Calu3 (cell line): ENCODE data around the gene OPHN1. TPM values are rescaled to one million over a fixed set of nuclear protein-coding genes. Genes with fewer than 3 reads are reported as not detected.

Experiments used
- BruUV-seq: library from RNA; stranded (reverse); fragments of 400-500 nt; replicated peaks from 2 replicates; lab custom pipeline; 2021; lab: Mats Ljungman, UMichigan
- CTCF ChIA-PET: fragments of 300-600 bp; sonication (Branson Sonifier 250); formaldehyde crosslinking; loops from one replicate; lab custom pipeline; 2022; ENCODE audit warnings: antibody characterized with exemption; lab: Charles Lee
- DNase-seq: peaks from one replicate; pipeline ENCODE4 v3.0.0; 2022
- H3K27ac Mint-ChIP-seq: one replicate; pipeline ENCODE4 v1.8.0; 2022; ENCODE audit warnings: mixed read lengths; ENCODE audit not compliant: unreplicated experiment
- H3K27me3 Mint-ChIP-seq: one replicate; pipeline ENCODE4 v1.8.0; 2022; ENCODE audit warnings: mixed read lengths; ENCODE audit not compliant: unreplicated experiment
- H3K36me3 Mint-ChIP-seq: one replicate; pipeline ENCODE4 v1.8.0; 2022; ENCODE audit warnings: mild to moderate bottlenecking, moderate library complexity, mixed read lengths; ENCODE audit not compliant: insufficient read depth, unreplicated experiment
- H3K4me1 Mint-ChIP-seq: one replicate; pipeline ENCODE4 v1.8.0; 2022; ENCODE audit warnings: mild to moderate bottlenecking, low read depth, mixed read lengths; ENCODE audit not compliant: unreplicated experiment
- H3K4me3 Mint-ChIP-seq: one replicate; pipeline ENCODE4 v1.8.0; 2022; ENCODE audit warnings: mild to moderate bottlenecking, low read depth, moderate library complexity, mixed read lengths; ENCODE audit not compliant: unreplicated experiment
- H3K9me3 Mint-ChIP-seq: one replicate; pipeline ENCODE4 v1.8.0; 2022; ENCODE audit warnings: low read depth, mixed read lengths; ENCODE audit not compliant: unreplicated experiment
- CTCF ChIP-seq: fragments of 200-600 bp; IDR thresholded peaks from one replicate; pipeline ENCODE4 v1.8.0; 2022; ENCODE audit warnings: antibody characterized with exemption; ENCODE audit not compliant: unreplicated experiment
- intact Hi-C: fragments of 100-400 bp; cut with micrococcal nuclease; formaldehyde crosslinking; loops from one replicate; pipeline ENCODE4 v1.10.0; 2022; ENCODE audit not compliant: unreplicated experiment
- total RNA-seq: library from RNA; stranded (reverse); gene quantifications from 2 replicates; pipeline ENCODE4 v1.2.3, GENCODE V29; 2022

The OPHN1 gene
- total RNA-seq, 1 experiment from 2014 or later: 13.1 TPM

- H3K36me3 Mint-ChIP-seq: no peaks in the 10 kb centered on the region
- intact Hi-C loops: no loop called here
- H3K27me3 Mint-ChIP-seq: no peaks in the 10 kb centered on the region
- no peak overlapping the region for H3K4me3 Mint-ChIP-seq
- BruUV-seq: no TSS peak
- no peak for DNase-seq
- no peak overlapping the region for H3K27ac Mint-ChIP-seq
- H3K9me3 Mint-ChIP-seq: no peaks in the 10 kb centered on the region
- TF ChIP-seq CTCF: no peak
- H3K4me1 Mint-ChIP-seq: no peaks in the 10 kb centered on the region
- CTCF ChIA-PET: no interaction called here
Observed at GRCh38 chrX:68177542-68177941, 255.8 kb downstream of the OPHN1 start.

- CTCF ChIA-PET: no interaction called here
- H3K27ac Mint-ChIP-seq: no peak overlapping the region
- no peak for TF ChIP-seq CTCF
Observed at GRCh38 chrX:68175562-68175961, 257.7 kb downstream of the OPHN1 start.

GRCh38 chrX:68163441-68163840, 269.9 kb downstream of the OPHN1 start:
- no peak for DNase-seq
- CTCF ChIA-PET: no interaction called here
- intact Hi-C loops: no loop called here
- no peaks in the 10 kb centered on the region for H3K9me3 Mint-ChIP-seq
- no peaks in the 10 kb centered on the region for H3K4me1 Mint-ChIP-seq
- H3K27ac Mint-ChIP-seq: no peak overlapping the region
- no peak overlapping the region for H3K4me3 Mint-ChIP-seq
- H3K36me3 Mint-ChIP-seq: no peaks in the 10 kb centered on the region
- no TSS peak for BruUV-seq
- no peaks in the 10 kb centered on the region for H3K27me3 Mint-ChIP-seq
- no peak for TF ChIP-seq CTCF

More at GRCh38 chrX:68175562-68175961, 257.7 kb downstream of the OPHN1 start:
- no peaks in the 10 kb centered on the region for H3K27me3 Mint-ChIP-seq
- no peaks in the 10 kb centered on the region for H3K4me1 Mint-ChIP-seq
- no peak for DNase-seq
- no peaks in the 10 kb centered on the region for H3K9me3 Mint-ChIP-seq
- intact Hi-C loops: no loop called here
- H3K36me3 Mint-ChIP-seq: no peaks in the 10 kb centered on the region
- no TSS peak for BruUV-seq
- H3K4me3 Mint-ChIP-seq: no peak overlapping the region

GRCh38 chrX:68147848-68148247, 285.4 kb downstream of the OPHN1 start:
- H3K36me3 Mint-ChIP-seq: no peaks in the 10 kb centered on the region
- H3K4me3 Mint-ChIP-seq: no peak overlapping the region
- intact Hi-C loops: loop anchor here (2.0 to 10.0 kb wide), 3 partner anchors 103 to 591 kb away; no protein-coding TSS in a partner anchor
- H3K4me1 Mint-ChIP-seq: no peaks in the 10 kb centered on the region
- no peaks in the 10 kb centered on the region for H3K27me3 Mint-ChIP-seq
- DNase-seq: no peak
- no peak overlapping the region for H3K27ac Mint-ChIP-seq
- CTCF ChIA-PET: no interaction called here
- BruUV-seq: no TSS peak
- H3K9me3 Mint-ChIP-seq: no peaks in the 10 kb centered on the region
- TF ChIP-seq CTCF: no peak
